HEK293 (cell line): ENCODE data around the gene CDC14A.

Experiments used
- CTCF ChIA-PET: fragments of 350-600 bp; formaldehyde crosslinking; extraction: SDS; loops from one replicate; lab custom pipeline; 2021; ENCODE audit warnings: antibody characterized with exemption; lab: Yijun Ruan, JAX
- POLR2A ChIA-PET: fragments of 300-600 bp; formaldehyde crosslinking; extraction: SDS; loops from one replicate; lab custom pipeline; 2020; ENCODE audit warnings: antibody characterized with exemption, inconsistent platforms; lab: Yijun Ruan, JAX
- H3K27ac ChIP-seq: fragments of 200-500 bp; sonication (Bioruptor generic); 2 replicates; pipeline ENCODE4 v1.5.1; 2014; ENCODE audit warnings: low read depth, low read length, control low read depth, inconsistent platforms; ENCODE audit errors: extremely low read depth
- H3K36me3 ChIP-seq, 2 experiments: fragments of 200-500 bp in 1 of 2; sonication (Bioruptor generic) in 1 of 2; 1 replicate in 1 of 2; 2 replicates in 1 of 2; pipeline ENCODE4 v1.5.1; 2014 to 2017; ENCODE audit warnings: inconsistent platforms in 2 of 2, low read length in 2 of 2; ENCODE audit not compliant: control insufficient read depth in 2 of 2, insufficient read depth in 1 of 2
- H3K4me1 ChIP-seq: fragments of 200-500 bp; sonication (Bioruptor generic); 2 replicates; pipeline ENCODE4 v1.5.1; 2014; ENCODE audit warnings: mild to moderate bottlenecking, low read length, inconsistent platforms; ENCODE audit not compliant: control insufficient read depth, insufficient read depth
- H3K4me3 ChIP-seq: 2 replicates; pipeline ENCODE4 v1.5.1; 2011; ENCODE audit warnings: low read depth, mild to moderate bottlenecking, control low read depth, low read length, moderate library complexity
- H3K9me3 ChIP-seq: fragments of 200-500 bp; sonication (Bioruptor generic); 2 replicates; pipeline ENCODE4 v1.5.1; 2014; ENCODE audit warnings: low read depth, low read length, inconsistent platforms; ENCODE audit not compliant: control insufficient read depth, insufficient read depth
- GLIS1 ChIP-seq: fragments of 450-650 bp; formaldehyde crosslinking; IDR thresholded peaks from 2 replicates; pipeline ENCODE4 v1.5.1; 2016; ENCODE audit warnings: missing biosample characterization, missing genetic modification characterization
- KLF9 ChIP-seq: fragments of 450-650 bp; formaldehyde crosslinking; IDR thresholded peaks from 2 replicates; pipeline ENCODE4 v1.5.1; 2016; ENCODE audit warnings: missing biosample characterization, missing genetic modification characterization, low read depth
- MEIS1 ChIP-seq: sonication (generic); formaldehyde crosslinking; IDR thresholded peaks from 2 replicates; pipeline ENCODE4 v1.8.1; 2022; ENCODE audit warnings: missing genetic modification reagents, mild to moderate bottlenecking, borderline replicate concordance
- PRDM1 ChIP-seq: fragments of 450-650 bp; formaldehyde crosslinking; IDR thresholded peaks from 2 replicates; pipeline ENCODE4; 2016; ENCODE audit warnings: missing biosample characterization, missing genetic modification characterization
- SP7 ChIP-seq: fragments of 450-650 bp; formaldehyde crosslinking; IDR thresholded peaks from 2 replicates; pipeline ENCODE4 v1.5.1; 2016; ENCODE audit warnings: missing biosample characterization, missing genetic modification characterization
- ZBTB17 ChIP-seq: fragments of 450-650 bp; formaldehyde crosslinking; IDR thresholded peaks from 2 replicates; pipeline ENCODE4 v1.5.1; 2016; ENCODE audit warnings: missing biosample characterization, missing genetic modification characterization
- ZBTB20 ChIP-seq: fragments of 450-650 bp; formaldehyde crosslinking; IDR thresholded peaks from 2 replicates; pipeline ENCODE4 v1.5.1; 2016; ENCODE audit warnings: missing biosample characterization, missing genetic modification characterization
- ZNF211 ChIP-seq: fragments of 450-650 bp; formaldehyde crosslinking; IDR thresholded peaks from 2 replicates; pipeline ENCODE4 v1.5.1; 2016; ENCODE audit warnings: low read depth, missing biosample characterization, missing genetic modification characterization
- ZNF404 ChIP-seq: fragments of 450-650 bp; formaldehyde crosslinking; IDR thresholded peaks from 2 replicates; pipeline ENCODE4 v1.5.1; 2017; ENCODE audit warnings: missing biosample characterization, missing genetic modification characterization
- ZNF768 ChIP-seq: fragments of 450-650 bp; formaldehyde crosslinking; IDR thresholded peaks from 2 replicates; pipeline ENCODE4 v1.5.1; 2018; ENCODE audit warnings: missing biosample characterization, mild to moderate bottlenecking, missing genetic modification characterization
- ZSCAN30 ChIP-seq: fragments of 450-650 bp; IDR thresholded peaks from 2 replicates; pipeline ENCODE4 v1.5.1; 2018; ENCODE audit warnings: missing biosample characterization, mild to moderate bottlenecking, missing genetic modification characterization, moderate library complexity
- TF ChIP-seq, protein P1 (sequence below): fragments of 450-650 bp; formaldehyde crosslinking; IDR thresholded peaks from 2 replicates; pipeline ENCODE4 v1.5.1; 2016; ENCODE audit warnings: missing biosample characterization, missing genetic modification characterization, low read depth
- TF ChIP-seq, protein P2 (sequence below): fragments of 450-650 bp; formaldehyde crosslinking; conservative IDR thresholded peaks from 2 replicates; pipeline ENCODE4 v1.5.1; 2016; ENCODE audit warnings: low read depth, missing biosample characterization, missing genetic modification characterization
- TF ChIP-seq, protein P3 (sequence below): fragments of 450-650 bp; formaldehyde crosslinking; IDR thresholded peaks from 2 replicates; pipeline ENCODE4 v1.5.1; 2016; ENCODE audit warnings: missing biosample characterization, missing genetic modification characterization, low read depth
- TF ChIP-seq, protein P4 (sequence below): fragments of 450-650 bp; formaldehyde crosslinking; IDR thresholded peaks from 2 replicates; pipeline ENCODE4 v1.5.1; 2016; ENCODE audit warnings: missing biosample characterization, missing genetic modification characterization
- TF ChIP-seq, protein P5 (sequence below): fragments of 450-650 bp; formaldehyde crosslinking; IDR thresholded peaks from 2 replicates; pipeline ENCODE4 v1.5.1; 2016; ENCODE audit warnings: missing biosample characterization, missing genetic modification characterization
- TF ChIP-seq, protein P6 (sequence below): fragments of 450-650 bp; formaldehyde crosslinking; conservative IDR thresholded peaks from 2 replicates; pipeline ENCODE4 v1.5.1; 2016; ENCODE audit warnings: low read depth, missing biosample characterization, missing genetic modification characterization

CDC14A gene

DNA sequence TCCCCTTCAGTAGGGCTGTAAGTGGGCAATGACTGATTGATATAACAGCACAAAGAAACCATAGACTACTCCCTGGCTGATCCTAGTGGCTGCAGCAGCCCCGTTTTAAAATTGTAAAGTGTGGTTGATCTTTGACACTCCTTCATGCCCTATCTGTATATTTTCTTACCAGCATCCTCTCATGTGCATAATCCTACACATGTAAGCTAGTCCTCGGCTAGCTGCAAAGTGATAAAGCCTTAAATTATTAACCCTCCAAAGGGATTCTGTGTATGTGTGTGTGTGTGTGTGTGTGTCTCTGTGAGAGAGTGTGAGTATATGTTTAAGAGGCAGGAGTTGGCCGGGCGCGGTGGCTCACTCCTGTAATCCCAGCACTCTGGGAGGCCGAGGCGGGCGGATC, 30.8 kb upstream of the CDC14A start:
- Histone ChIP-seq H3K9me3 (no peaks in the 10 kb centered on the region), H3K36me3 (no peaks in the 10 kb centered on the region), H3K4me1 (peaks cover 4% of the 10 kb centered on the region; the same call in 1 of the 2 replicates), H3K4me3 (no peak overlapping the region), H3K27ac (no peak overlapping the region)
- TF ChIP-seq ZSCAN30 (tag by site-specific recombination) = no peak
- no peak for TF ChIP-seq GLIS1 (tag by site-specific recombination)
- TF ChIP-seq, protein P1, sequence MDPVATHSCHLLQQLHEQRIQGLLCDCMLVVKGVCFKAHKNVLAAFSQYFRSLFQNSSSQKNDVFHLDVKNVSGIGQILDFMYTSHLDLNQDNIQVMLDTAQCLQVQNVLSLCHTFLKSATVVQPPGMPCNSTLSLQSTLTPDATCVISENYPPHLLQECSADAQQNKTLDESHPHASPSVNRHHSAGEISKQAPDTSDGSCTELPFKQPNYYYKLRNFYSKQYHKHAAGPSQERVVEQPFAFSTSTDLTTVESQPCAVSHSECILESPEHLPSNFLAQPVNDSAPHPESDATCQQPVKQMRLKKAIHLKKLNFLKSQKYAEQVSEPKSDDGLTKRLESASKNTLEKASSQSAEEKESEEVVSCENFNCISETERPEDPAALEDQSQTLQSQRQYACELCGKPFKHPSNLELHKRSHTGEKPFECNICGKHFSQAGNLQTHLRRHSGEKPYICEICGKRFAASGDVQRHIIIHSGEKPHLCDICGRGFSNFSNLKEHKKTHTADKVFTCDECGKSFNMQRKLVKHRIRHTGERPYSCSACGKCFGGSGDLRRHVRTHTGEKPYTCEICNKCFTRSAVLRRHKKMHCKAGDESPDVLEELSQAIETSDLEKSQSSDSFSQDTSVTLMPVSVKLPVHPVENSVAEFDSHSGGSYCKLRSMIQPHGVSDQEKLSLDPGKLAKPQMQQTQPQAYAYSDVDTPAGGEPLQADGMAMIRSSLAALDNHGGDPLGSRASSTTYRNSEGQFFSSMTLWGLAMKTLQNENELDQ (tag by site-specific recombination) = no peak
- TF ChIP-seq MEIS1 (CRISPR knock-in tag) = no peak
- TF ChIP-seq, protein P2, sequence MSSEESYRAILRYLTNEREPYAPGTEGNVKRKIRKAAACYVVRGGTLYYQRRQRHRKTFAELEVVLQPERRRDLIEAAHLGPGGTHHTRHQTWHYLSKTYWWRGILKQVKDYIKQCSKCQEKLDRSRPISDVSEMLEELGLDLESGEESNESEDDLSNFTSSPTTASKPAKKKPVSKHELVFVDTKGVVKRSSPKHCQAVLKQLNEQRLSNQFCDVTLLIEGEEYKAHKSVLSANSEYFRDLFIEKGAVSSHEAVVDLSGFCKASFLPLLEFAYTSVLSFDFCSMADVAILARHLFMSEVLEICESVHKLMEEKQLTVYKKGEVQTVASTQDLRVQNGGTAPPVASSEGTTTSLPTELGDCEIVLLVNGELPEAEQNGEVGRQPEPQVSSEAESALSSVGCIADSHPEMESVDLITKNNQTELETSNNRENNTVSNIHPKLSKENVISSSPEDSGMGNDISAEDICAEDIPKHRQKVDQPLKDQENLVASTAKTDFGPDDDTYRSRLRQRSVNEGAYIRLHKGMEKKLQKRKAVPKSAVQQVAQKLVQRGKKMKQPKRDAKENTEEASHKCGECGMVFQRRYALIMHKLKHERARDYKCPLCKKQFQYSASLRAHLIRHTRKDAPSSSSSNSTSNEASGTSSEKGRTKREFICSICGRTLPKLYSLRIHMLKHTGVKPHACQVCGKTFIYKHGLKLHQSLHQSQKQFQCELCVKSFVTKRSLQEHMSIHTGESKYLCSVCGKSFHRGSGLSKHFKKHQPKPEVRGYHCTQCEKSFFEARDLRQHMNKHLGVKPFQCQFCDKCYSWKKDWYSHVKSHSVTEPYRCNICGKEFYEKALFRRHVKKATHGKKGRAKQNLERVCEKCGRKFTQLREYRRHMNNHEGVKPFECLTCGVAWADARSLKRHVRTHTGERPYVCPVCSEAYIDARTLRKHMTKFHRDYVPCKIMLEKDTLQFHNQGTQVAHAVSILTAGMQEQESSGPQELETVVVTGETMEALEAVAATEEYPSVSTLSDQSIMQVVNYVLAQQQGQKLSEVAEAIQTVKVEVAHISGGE (tag by site-specific recombination) = no peak
- POLR2A ChIA-PET = no interaction called here
- CTCF ChIA-PET = no interaction called here

DNA sequence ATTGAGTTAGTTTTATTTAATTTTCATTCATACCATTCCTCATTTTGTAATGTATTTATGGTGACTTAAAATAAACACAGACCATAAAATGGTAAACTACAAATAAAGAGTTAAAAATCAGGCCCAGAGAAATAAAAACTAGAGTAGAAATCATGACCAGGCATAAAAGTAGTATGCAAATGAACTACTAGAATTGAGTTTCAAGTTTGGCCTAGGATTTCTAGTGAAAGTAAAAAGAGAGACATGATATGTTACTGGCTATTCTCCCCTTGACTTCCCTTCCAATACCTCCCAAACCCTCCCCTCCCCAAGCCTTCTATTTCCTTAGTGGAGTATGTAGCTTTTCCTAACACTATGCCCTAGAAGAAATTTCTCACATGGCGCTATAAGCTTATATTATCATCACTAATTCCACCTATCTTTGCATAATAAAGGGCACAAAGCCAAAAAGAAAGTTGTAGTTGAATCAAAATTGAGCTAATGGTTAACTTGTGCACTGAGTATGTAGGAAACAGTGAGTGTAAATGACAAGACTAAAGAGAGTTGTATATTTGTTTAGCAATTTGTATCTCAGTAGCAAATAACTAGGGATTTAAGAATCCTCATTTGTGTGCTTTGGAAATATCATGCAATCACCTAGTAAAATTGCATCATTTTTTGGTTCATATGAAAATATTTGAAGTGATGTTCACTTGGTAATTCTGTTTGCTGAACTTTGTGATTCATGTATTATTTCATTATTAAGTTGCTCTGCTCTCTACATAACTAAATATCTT, 29.7 kb upstream of the CDC14A start:
- H3K27ac ChIP-seq = no peak overlapping the region
- CTCF ChIA-PET = interaction anchor here (0.6 to 0.9 kb wide), 2 partner anchors 134 to 136 kb away, joined by 3 to 5 read pairs; no protein-coding TSS in a partner anchor
- H3K4me1 ChIP-seq = peaks cover 4% of the 10 kb centered on the region; the same call in 1 of the 2 replicates
- no peaks in the 10 kb centered on the region for H3K9me3 ChIP-seq
- POLR2A ChIA-PET = no interaction called here
- no peak overlapping the region for H3K4me3 ChIP-seq
- no peaks in the 10 kb centered on the region for H3K36me3 ChIP-seq
- no peak for TF ChIP-seq ZBTB20 (tag by site-specific recombination)
- TF ChIP-seq, protein P3, sequence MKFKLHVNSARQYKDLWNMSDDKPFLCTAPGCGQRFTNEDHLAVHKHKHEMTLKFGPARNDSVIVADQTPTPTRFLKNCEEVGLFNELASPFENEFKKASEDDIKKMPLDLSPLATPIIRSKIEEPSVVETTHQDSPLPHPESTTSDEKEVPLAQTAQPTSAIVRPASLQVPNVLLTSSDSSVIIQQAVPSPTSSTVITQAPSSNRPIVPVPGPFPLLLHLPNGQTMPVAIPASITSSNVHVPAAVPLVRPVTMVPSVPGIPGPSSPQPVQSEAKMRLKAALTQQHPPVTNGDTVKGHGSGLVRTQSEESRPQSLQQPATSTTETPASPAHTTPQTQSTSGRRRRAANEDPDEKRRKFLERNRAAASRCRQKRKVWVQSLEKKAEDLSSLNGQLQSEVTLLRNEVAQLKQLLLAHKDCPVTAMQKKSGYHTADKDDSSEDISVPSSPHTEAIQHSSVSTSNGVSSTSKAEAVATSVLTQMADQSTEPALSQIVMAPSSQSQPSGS (tag by site-specific recombination) = peak; percentile 24; the same call in 1 of the 2 replicates
- no peak for TF ChIP-seq KLF9
- no peak for TF ChIP-seq SP7 (tag by site-specific recombination)
- no peak for TF ChIP-seq ZBTB17 (tag by site-specific recombination)
- 0 out of 2 replicates have a peak, but pooled peaks have one; percentile 43 for TF ChIP-seq ZNF404 (tag by site-specific recombination)
- TF ChIP-seq, protein P4, sequence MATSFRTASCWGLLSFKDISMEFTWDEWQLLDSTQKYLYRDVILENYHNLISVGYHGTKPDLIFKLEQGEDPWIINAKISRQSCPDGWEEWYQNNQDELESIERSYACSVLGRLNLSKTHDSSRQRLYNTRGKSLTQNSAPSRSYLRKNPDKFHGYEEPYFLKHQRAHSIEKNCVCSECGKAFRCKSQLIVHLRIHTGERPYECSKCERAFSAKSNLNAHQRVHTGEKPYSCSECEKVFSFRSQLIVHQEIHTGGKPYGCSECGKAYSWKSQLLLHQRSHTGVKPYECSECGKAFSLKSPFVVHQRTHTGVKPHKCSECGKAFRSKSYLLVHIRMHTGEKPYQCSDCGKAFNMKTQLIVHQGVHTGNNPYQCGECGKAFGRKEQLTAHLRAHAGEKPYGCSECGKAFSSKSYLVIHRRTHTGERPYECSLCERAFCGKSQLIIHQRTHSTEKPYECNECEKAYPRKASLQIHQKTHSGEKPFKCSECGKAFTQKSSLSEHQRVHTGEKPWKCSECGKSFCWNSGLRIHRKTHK = no peak
- TF ChIP-seq PRDM1 (tag by site-specific recombination) = no peak
- TF ChIP-seq ZNF211 (tag by site-specific recombination) = no peak
- TF ChIP-seq, protein P5, sequence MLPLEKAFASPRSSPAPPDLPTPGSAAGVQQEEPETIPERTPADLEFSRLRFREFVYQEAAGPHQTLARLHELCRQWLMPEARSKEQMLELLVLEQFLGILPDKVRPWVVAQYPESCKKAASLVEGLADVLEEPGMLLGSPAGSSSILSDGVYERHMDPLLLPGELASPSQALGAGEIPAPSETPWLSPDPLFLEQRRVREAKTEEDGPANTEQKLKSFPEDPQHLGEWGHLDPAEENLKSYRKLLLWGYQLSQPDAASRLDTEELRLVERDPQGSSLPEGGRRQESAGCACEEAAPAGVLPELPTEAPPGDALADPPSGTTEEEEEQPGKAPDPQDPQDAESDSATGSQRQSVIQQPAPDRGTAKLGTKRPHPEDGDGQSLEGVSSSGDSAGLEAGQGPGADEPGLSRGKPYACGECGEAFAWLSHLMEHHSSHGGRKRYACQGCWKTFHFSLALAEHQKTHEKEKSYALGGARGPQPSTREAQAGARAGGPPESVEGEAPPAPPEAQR (tag by site-specific recombination) = 0 out of 2 replicates have a peak, but pooled peaks have one; percentile 10
- TF ChIP-seq, protein P6, sequence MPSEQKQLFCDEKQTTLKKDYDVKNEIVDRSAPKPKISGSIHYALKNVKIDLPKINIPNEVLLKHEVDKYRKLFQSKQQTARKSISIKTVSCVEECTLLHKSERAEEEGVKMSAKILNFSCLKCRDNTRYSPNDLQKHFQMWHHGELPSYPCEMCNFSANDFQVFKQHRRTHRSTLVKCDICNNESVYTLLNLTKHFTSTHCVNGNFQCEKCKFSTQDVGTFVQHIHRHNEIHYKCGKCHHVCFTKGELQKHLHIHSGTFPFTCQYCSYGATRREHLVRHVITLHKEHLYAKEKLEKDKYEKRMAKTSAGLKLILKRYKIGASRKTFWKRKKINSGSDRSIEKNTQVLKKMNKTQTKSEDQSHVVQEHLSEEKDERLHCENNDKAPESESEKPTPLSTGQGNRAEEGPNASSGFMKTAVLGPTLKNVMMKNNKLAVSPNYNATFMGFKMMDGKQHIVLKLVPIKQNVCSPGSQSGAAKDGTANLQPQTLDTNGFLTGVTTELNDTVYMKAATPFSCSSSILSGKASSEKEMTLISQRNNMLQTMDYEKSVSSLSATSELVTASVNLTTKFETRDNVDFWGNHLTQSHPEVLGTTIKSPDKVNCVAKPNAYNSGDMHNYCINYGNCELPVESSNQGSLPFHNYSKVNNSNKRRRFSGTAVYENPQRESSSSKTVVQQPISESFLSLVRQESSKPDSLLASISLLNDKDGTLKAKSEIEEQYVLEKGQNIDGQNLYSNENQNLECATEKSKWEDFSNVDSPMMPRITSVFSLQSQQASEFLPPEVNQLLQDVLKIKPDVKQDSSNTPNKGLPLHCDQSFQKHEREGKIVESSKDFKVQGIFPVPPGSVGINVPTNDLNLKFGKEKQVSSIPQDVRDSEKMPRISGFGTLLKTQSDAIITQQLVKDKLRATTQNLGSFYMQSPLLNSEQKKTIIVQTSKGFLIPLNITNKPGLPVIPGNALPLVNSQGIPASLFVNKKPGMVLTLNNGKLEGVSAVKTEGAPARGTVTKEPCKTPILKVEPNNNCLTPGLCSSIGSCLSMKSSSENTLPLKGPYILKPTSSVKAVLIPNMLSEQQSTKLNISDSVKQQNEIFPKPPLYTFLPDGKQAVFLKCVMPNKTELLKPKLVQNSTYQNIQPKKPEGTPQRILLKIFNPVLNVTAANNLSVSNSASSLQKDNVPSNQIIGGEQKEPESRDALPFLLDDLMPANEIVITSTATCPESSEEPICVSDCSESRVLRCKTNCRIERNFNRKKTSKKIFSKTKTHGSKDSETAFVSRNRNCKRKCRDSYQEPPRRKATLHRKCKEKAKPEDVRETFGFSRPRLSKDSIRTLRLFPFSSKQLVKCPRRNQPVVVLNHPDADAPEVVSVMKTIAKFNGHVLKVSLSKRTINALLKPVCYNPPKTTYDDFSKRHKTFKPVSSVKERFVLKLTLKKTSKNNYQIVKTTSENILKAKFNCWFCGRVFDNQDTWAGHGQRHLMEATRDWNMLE (tag by site-specific recombination) = peak; percentile 46; the same call in 1 of the 2 replicates
- no peak for TF ChIP-seq ZNF768 (tag by site-specific recombination)
